Right atrium auricular region (tissue), 2 donors: ENCODE measurements around the gene MLEC. TPM values are rescaled to one million over a fixed set of nuclear protein-coding genes. Genes with fewer than 3 reads are reported as not detected.
A peak's percentile ranks its signal among the peaks of the same experiment; 100 is the strongest.

ENCODE experiments used
- DNase-seq: peaks from one replicate; pipeline ENCODE4 v3.0.0-alpha.2; 2019; ENCODE audit warnings: low spot score
- H3K27ac ChIP-seq, 2 donors: fragments of 200-600 bp; sonication (generic); 1 replicate in 1 of 2; 2 replicates in 1 of 2; pipeline ENCODE4 v1.5.1; 2016 to 2019
- H3K27me3 ChIP-seq, 2 donors: fragments of 200-600 bp; sonication (generic); one replicate each; pipeline versions ENCODE4 v1.5.1 to v1.6.0; 2017 to 2019
- H3K36me3 ChIP-seq: fragments of 200-600 bp; sonication (generic); one replicate; pipeline ENCODE4 v1.5.1; 2016
- H3K4me1 ChIP-seq, 2 donors: fragments of 200-600 bp; sonication (generic); one replicate each; pipeline versions ENCODE4 v1.5.1 to v1.6.0; 2017 to 2019
- H3K4me3 ChIP-seq, 2 donors: fragments of 200-600 bp; sonication (generic); 1 replicate in 1 of 2; 2 replicates in 1 of 2; pipeline ENCODE4 v1.5.1; 2017 to 2019; ENCODE audit warnings: mild to moderate bottlenecking in 1 of 2, moderate library complexity in 1 of 2
- H3K9me3 ChIP-seq, 2 donors: fragments of 200-600 bp; sonication (generic); one replicate each; pipeline ENCODE4 v1.5.1; 2019
- CTCF ChIP-seq, 2 donors: fragments of 200-600 bp; sonication (generic); IDR thresholded peaks; one replicate each; pipeline ENCODE4 v1.5.1; 2019; ENCODE audit warnings: antibody characterized with exemption in 2 of 2
- total RNA-seq, 2 donors: library from RNA; depleted of rRNA; stranded (reverse); fragments of >200 nt; gene quantifications; one replicate each; pipeline ENCODE4 v1.1.0, GENCODE V29; 2016

Gene MLEC
- total RNA-seq, 2 donors from 2014 or later: 89.7 to 179 TPM

- Histone ChIP-seq H3K27ac (peak overlapping the region; percentile 89 to 90), H3K4me1 (peaks cover 0 to 27% of the 10 kb centered on the region in 2 donors), H3K27me3 (no peaks in the 10 kb centered on the region), H3K4me3 (peak overlapping the region in 1 of 2 donors; percentile 90), H3K36me3 (no peaks in the 10 kb centered on the region), H3K9me3 (no peaks in the 10 kb centered on the region)
- no peak for DNase-seq
- TF ChIP-seq CTCF (IDR thresholded peaks at IDR 0.05): no peak
Measured at GRCh38 chr12:120685522-120685921, 1.4 kb upstream of the MLEC start.

GRCh38 chr12:120686151-120686689 is 729 bp upstream of the MLEC start:
- Histone ChIP-seq H3K36me3 (no peaks in the 10 kb centered on the region), H3K4me1 (peaks cover 0 to 34% of the 10 kb centered on the region in 2 donors), H3K27me3 (no peaks in the 10 kb centered on the region), H3K9me3 (no peaks in the 10 kb centered on the region), H3K4me3 (peak overlapping the region; percentile 90 to 99), H3K27ac (peak overlapping the region; percentile 89 to 90)
- DNase-seq: peak; percentile 98
- no peak for TF ChIP-seq CTCF (IDR thresholded peaks at IDR 0.05)

- no peak for TF ChIP-seq CTCF (IDR thresholded peaks at IDR 0.05)
- no peaks in the 10 kb centered on the region for H3K9me3 ChIP-seq
- H3K27ac ChIP-seq: peak overlapping the region; percentile 89 to 90
- no peaks in the 10 kb centered on the region for H3K36me3 ChIP-seq
- H3K4me3 ChIP-seq: peak overlapping the region; percentile 90 to 99
- no peaks in the 10 kb centered on the region for H3K27me3 ChIP-seq
- peaks cover 0 to 48% of the 10 kb centered on the region in 2 donors for H3K4me1 ChIP-seq
- DNase-seq: no peak
Measured at GRCh38 chr12:120687578-120688289, 785 bp downstream of the MLEC start.

- no peak for DNase-seq
- Histone ChIP-seq H3K4me3 (peak overlapping the region; percentile 90 to 99), H3K27ac (peak overlapping the region; percentile 89 to 90), H3K4me1 (peaks cover 0 to 57% of the 10 kb centered on the region in 2 donors), H3K36me3 (no peaks in the 10 kb centered on the region), H3K9me3 (no peaks in the 10 kb centered on the region), H3K27me3 (no peaks in the 10 kb centered on the region)
- TF ChIP-seq CTCF (IDR thresholded peaks at IDR 0.05): no peak
Measured at GRCh38 chr12:120688527-120689071, 1.6 kb downstream of the MLEC start.

GRCh38 chr12:120689397-120690082 is 2.6 kb downstream of the MLEC start:
- no peaks in the 10 kb centered on the region for H3K27me3 ChIP-seq
- H3K36me3 ChIP-seq: peaks cover 7% of the 10 kb centered on the region
- TF ChIP-seq CTCF (IDR thresholded peaks at IDR 0.05): no peak
- DNase-seq: no peak
- peak overlapping the region; percentile 90 to 99 for H3K4me3 ChIP-seq
- peak overlapping the region; percentile 89 to 90 for H3K27ac ChIP-seq
- no peaks in the 10 kb centered on the region for H3K9me3 ChIP-seq
- peaks cover 0 to 64% of the 10 kb centered on the region in 2 donors for H3K4me1 ChIP-seq
